Measurements from ENCODE around the gene UGGT1. TPM values are rescaled to one million over a fixed set of nuclear protein-coding genes. Genes with fewer than 3 reads are reported as not detected.

The UGGT1 gene
- total and polyA plus RNA-seq, 12 donors = 6.5 to 44.0 (median 28.4) TPM

GRCh38 chr2:128084757-128085156, 6.2 kb upstream of the UGGT1 start:
- no peaks in the 10 kb centered on the region for H3K27me3 ChIP-seq
- no peak overlapping the region for H3K27ac ChIP-seq
- intact Hi-C loops (cut with DNase I) = loop anchor here in 1 of 10 donors (5.0 kb wide), 1 partner anchor 52 kb away; no protein-coding TSS in a partner anchor
- 75 to 79% methylated on average over 5 of the region's 5 CpGs for whole genome bisulfite sequencing, 2 donors
- TF ChIP-seq, protein P1, sequence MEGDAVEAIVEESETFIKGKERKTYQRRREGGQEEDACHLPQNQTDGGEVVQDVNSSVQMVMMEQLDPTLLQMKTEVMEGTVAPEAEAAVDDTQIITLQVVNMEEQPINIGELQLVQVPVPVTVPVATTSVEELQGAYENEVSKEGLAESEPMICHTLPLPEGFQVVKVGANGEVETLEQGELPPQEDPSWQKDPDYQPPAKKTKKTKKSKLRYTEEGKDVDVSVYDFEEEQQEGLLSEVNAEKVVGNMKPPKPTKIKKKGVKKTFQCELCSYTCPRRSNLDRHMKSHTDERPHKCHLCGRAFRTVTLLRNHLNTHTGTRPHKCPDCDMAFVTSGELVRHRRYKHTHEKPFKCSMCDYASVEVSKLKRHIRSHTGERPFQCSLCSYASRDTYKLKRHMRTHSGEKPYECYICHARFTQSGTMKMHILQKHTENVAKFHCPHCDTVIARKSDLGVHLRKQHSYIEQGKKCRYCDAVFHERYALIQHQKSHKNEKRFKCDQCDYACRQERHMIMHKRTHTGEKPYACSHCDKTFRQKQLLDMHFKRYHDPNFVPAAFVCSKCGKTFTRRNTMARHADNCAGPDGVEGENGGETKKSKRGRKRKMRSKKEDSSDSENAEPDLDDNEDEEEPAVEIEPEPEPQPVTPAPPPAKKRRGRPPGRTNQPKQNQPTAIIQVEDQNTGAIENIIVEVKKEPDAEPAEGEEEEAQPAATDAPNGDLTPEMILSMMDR (IDR thresholded peaks at IDR 0.05) = no peak
- H3K4me3 ChIP-seq = no peak overlapping the region
- ATAC-seq = no peak
- H3K9me3 ChIP-seq = peaks cover 0 to 8% (median 0%) of the 10 kb centered on the region in 11 donors
- H3K4me1 ChIP-seq = peaks cover 0 to 1% (median 0%) of the 10 kb centered on the region in 9 donors
- DNase-seq = no peak
- no peaks in the 10 kb centered on the region for H3K36me3 ChIP-seq

- TF ChIP-seq, protein P1 (IDR thresholded peaks at IDR 0.05) = no peak
- 78 to 87% methylated on average over 3 of the region's 3 CpGs for WGBS, 2 donors
- Histone ChIP-seq H3K4me1 (peaks cover 0 to 10% (median 5%) of the 10 kb centered on the region in 9 donors), H3K27me3 (no peaks in the 10 kb centered on the region), H3K36me3 (no peaks in the 10 kb centered on the region), H3K4me3 (no peak overlapping the region), H3K27ac (no peak overlapping the region), H3K9me3 (peaks cover 0 to 8% (median 0%) of the 10 kb centered on the region in 11 donors)
- no peak for DNase-seq
- intact Hi-C loops (cut with DNase I) = loop anchor here in 1 of 10 donors (5.0 kb wide), 1 partner anchor 54 kb away; no protein-coding TSS in a partner anchor
- no peak for ATAC-seq
Measured at GRCh38 chr2:128086244-128086643, 4.8 kb upstream of the UGGT1 start.

- Histone ChIP-seq H3K27ac (peak overlapping the region; percentile 67 to 92 (median 88)), H3K4me1 (peaks cover 0 to 39% (median 25%) of the 10 kb centered on the region in 9 donors), H3K9me3 (no peaks in the 10 kb centered on the region), H3K4me3 (peak overlapping the region; percentile 68 to 99 (median 82)), H3K27me3 (no peaks in the 10 kb centered on the region), H3K36me3 (peaks cover 0 to 8% (median 0%) of the 10 kb centered on the region in 9 donors)
- intact Hi-C loops (cut with DNase I) = loop anchor here in 7 of 10 donors (5.0 to 10.0 kb wide), 3 partner anchors 63 to 208 kb away; partner anchors contain the start of genes SAP130 (in 5 of the 7) and AMMECR1L (in 1 of the 7)
- ATAC-seq (no peak), DNase-seq (no peak)
- 1 to 2% methylated on average over 4 of the region's 4 CpGs for WGBS, 2 donors
- TF ChIP-seq, protein P1 (IDR thresholded peaks at IDR 0.05) = no peak
Measured at GRCh38 chr2:128090575-128090944, 440 bp upstream of the UGGT1 start.

DNA sequence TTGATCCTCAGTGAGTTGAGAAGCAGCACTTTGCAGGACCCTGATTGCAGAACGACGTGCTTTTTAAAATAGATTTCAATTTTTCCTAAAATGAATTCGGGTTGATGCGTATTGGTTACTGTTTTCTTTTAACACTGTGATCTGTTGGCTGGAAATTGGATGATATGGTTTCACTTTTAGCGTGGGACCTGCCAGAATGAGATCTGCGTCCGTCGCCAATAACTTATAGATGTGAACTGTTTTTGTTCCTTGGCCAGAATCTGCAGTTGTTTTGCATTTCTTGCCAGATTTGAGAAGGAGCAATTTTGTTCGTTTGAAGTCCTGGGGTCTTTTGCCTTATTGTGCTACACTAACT, 703 bp downstream of the UGGT1 start:
- intact Hi-C loops (cut with DNase I) = loop anchor here in 7 of 10 donors (1.0 to 10.0 kb wide), 4 partner anchors 63 to 209 kb away; partner anchors contain the start of genes SAP130 (in 6 of the 7) and AMMECR1L (in 1 of the 7)
- DNase-seq (no peak), ATAC-seq (no peak)
- no peaks in the 10 kb centered on the region for H3K27me3 ChIP-seq
- H3K4me3 ChIP-seq = peak overlapping the region; percentile 68 to 99 (median 82)
- peaks cover 0 to 39% (median 25%) of the 10 kb centered on the region in 9 donors for H3K4me1 ChIP-seq
- TF ChIP-seq, protein P1 (IDR thresholded peaks at IDR 0.05) = no peak
- H3K9me3 ChIP-seq = no peaks in the 10 kb centered on the region
- 0 to 1% methylated on average over 9 of the region's 9 CpGs for WGBS, 2 donors
- peaks cover 0 to 12% (median 0%) of the 10 kb centered on the region in 9 donors for H3K36me3 ChIP-seq
- peak overlapping the region in 9 of 10 donors; percentile 83 to 92 (median 89) for H3K27ac ChIP-seq

Data from heart right ventricle (tissue), 16 donors.